Effector memory CD8-positive, alpha-beta T cell (primary cell): Measurements from ENCODE around the gene FARP1.

Experiments used
- ATAC-seq: fragments of 150-1000 bp; cut with Tn5 transposase; replicated peaks from 2 replicates; pipeline ENCODE4 v1.10.0; 2021; ENCODE audit warnings: mild to moderate bottlenecking, moderate library complexity
- DNase-seq, 3 experiments: peaks; one replicate each; pipeline ENCODE4 v3.0.0; 2021
- H3K27ac Mint-ChIP-seq, 2 donors: one replicate each; pipeline ENCODE4 v1.8.0; 2022; ENCODE audit warnings: mild to moderate bottlenecking in 2 of 2, mixed read lengths in 2 of 2, moderate library complexity in 2 of 2
- H3K27me3 Mint-ChIP-seq, 2 donors: one replicate each; pipeline ENCODE4 v1.8.0; 2022; ENCODE audit warnings: mixed read lengths in 2 of 2
- H3K36me3 Mint-ChIP-seq: one replicate; pipeline ENCODE4 v1.8.0; 2022; ENCODE audit warnings: mild to moderate bottlenecking, moderate library complexity, mixed read lengths; ENCODE audit not compliant: insufficient read depth
- H3K4me1 Mint-ChIP-seq, 2 donors: one replicate each; pipeline ENCODE4 v1.8.0; 2022; ENCODE audit warnings: low read depth in 2 of 2, mixed read lengths in 2 of 2
- H3K4me3 Mint-ChIP-seq, 2 donors: one replicate each; pipeline ENCODE4 v1.8.0; 2022; ENCODE audit warnings: mild to moderate bottlenecking in 2 of 2, mixed read lengths in 2 of 2, moderate library complexity in 2 of 2
- H3K9me3 Mint-ChIP-seq, 2 donors: one replicate each; pipeline ENCODE4 v1.8.0; 2022; ENCODE audit warnings: mixed read lengths in 2 of 2

The FARP1 gene

GRCh38 chr13:98187965-98188261 lies 45.0 kb downstream of the FARP1 start:
- ATAC-seq (no peak), DNase-seq (no peak)
- Mint-ChIP-seq H3K4me1 (no peaks in the 10 kb centered on the region), H3K27me3 (peaks cover 6 to 8% of the 10 kb centered on the region in 2 donors), H3K27ac (no peak overlapping the region), H3K4me3 (no peak overlapping the region), H3K9me3 (no peaks in the 10 kb centered on the region), H3K36me3 (no peaks in the 10 kb centered on the region)

DNA sequence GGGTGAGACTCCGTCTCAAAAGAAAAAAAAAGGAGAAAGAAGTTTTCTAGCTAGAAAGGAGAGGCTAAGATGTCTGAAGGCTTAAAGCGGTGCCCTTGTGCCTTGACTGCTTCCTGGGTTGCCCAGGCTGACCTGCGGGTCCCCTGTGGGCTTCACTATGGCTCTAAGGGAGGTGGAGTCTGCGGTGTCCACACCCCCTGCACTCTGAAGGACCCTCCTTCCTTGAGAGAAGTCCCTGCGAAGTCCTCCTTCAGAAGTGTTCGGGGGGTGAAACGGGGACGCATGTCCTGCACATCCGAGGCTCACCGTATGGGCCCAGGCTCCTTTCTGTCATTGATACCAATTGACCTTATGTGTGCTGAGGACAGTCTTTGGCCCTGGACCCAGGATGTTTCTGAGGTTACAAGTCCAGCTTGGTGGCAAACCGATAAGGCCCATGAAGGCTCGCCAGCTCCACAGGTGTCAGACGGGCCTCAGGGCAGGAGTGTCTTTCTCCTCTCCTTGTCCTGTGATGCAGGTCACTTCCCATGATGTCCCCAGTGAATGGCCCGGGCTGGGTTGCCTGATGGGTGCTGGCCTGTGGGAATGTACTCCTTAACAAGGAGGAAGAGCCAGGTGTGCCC lies 45.8 kb downstream of the FARP1 start:
- no peak overlapping the region for H3K27ac Mint-ChIP-seq
- DNase-seq (no peak), ATAC-seq (no peak)
- no peak overlapping the region for H3K4me3 Mint-ChIP-seq
- no peaks in the 10 kb centered on the region for H3K36me3 Mint-ChIP-seq
- H3K4me1 Mint-ChIP-seq: no peaks in the 10 kb centered on the region
- H3K27me3 Mint-ChIP-seq: peaks cover 6 to 8% of the 10 kb centered on the region in 2 donors
- no peaks in the 10 kb centered on the region for H3K9me3 Mint-ChIP-seq

GRCh38 chr13:98189841-98190505 lies 47.1 kb downstream of the FARP1 start:
- Mint-ChIP-seq H3K9me3 (no peaks in the 10 kb centered on the region), H3K4me3 (no peak overlapping the region), H3K4me1 (no peaks in the 10 kb centered on the region), H3K27me3 (peaks cover 6 to 10% of the 10 kb centered on the region in 2 donors), H3K36me3 (no peaks in the 10 kb centered on the region), H3K27ac (no peak overlapping the region)
- ATAC-seq (no peak), DNase-seq (no peak)

GRCh38 chr13:98190889-98191444 lies 48.1 kb downstream of the FARP1 start:
- Mint-ChIP-seq H3K4me3 (no peak overlapping the region), H3K36me3 (no peaks in the 10 kb centered on the region), H3K9me3 (no peaks in the 10 kb centered on the region), H3K4me1 (no peaks in the 10 kb centered on the region), H3K27ac (no peak overlapping the region), H3K27me3 (peaks cover 10 to 20% of the 10 kb centered on the region in 2 donors)
- ATAC-seq (no peak), DNase-seq (no peak)

- H3K4me3 Mint-ChIP-seq: no peak overlapping the region
- no peak for ATAC-seq
- no peak overlapping the region for H3K27ac Mint-ChIP-seq
- DNase-seq: no peak
- H3K36me3 Mint-ChIP-seq: no peaks in the 10 kb centered on the region
- H3K9me3 Mint-ChIP-seq: no peaks in the 10 kb centered on the region
- peaks cover 4 to 18% of the 10 kb centered on the region in 2 donors for H3K27me3 Mint-ChIP-seq
- no peaks in the 10 kb centered on the region for H3K4me1 Mint-ChIP-seq
These were observed 49.1 kb downstream of the FARP1 start for GRCh38 chr13:98192008-98192407.

DNA sequence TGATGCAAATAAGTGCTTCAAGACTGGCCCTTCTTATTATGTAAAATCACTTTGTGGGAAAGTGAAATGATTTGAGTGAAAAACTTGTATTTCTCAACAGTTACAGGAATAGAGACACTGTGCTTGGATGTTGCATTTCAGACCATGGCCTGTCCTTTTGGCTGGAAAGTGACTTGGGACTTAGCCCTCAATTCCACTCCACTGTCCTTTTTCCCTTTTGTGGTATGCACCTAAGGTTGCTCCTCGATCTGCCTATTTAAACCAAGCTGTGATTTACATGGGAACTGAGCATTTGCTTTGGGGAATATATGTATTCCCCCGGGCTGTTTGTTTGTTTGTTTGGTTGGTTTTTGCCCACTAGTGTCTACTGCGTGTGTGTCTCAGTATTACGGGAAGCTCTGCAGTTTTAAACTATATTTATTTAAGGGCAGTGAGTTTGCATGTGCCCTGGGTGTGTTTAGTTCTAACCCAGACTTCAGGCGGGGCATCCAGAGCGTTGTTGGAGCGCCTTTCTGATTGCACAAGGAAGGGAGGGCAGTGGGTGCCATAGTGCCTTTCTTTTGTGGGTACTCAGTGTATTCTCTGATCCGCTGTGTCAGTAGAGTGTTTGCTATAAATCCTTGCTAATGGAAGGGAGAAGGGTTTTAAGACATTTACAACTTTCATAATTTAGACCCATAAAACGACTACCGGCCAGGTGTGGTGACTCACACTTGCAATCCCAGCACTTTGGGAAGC lies 52.3 kb downstream of the FARP1 start:
- DNase-seq: no peak
- no peak for ATAC-seq
- no peak overlapping the region for H3K4me3 Mint-ChIP-seq
- H3K27ac Mint-ChIP-seq: no peak overlapping the region
- H3K27me3 Mint-ChIP-seq: peaks cover 4 to 21% of the 10 kb centered on the region in 2 donors
- H3K36me3 Mint-ChIP-seq: no peaks in the 10 kb centered on the region
- H3K9me3 Mint-ChIP-seq: no peaks in the 10 kb centered on the region
- no peaks in the 10 kb centered on the region for H3K4me1 Mint-ChIP-seq

GRCh38 chr13:98198683-98199082 lies 55.8 kb downstream of the FARP1 start:
- H3K9me3 Mint-ChIP-seq: no peaks in the 10 kb centered on the region
- H3K36me3 Mint-ChIP-seq: no peaks in the 10 kb centered on the region
- H3K4me1 Mint-ChIP-seq: no peaks in the 10 kb centered on the region
- H3K27me3 Mint-ChIP-seq: peaks cover 10 to 39% of the 10 kb centered on the region in 2 donors
- no peak overlapping the region for H3K4me3 Mint-ChIP-seq
- no peak for ATAC-seq
- DNase-seq: no peak
- H3K27ac Mint-ChIP-seq: no peak overlapping the region

DNA sequence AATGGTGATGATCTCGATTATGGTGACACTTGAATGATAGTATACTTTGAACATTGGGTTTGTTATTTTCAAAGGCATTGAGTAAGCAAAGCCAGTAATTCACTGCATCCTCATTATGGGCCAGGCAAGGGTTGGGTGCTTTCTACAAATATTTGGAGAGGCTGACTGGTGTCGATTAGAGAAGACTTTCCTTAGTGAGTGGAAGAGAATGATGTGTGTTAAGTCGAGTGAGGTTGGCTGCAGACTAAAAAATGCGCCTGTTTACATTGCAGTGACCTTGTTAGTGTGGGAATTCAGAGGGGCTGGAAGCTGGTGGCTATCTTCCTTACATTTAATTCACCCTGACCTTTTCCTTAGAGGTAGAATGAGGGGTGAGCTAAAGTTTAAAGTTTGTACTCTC lies 56.6 kb downstream of the FARP1 start:
- no peaks in the 10 kb centered on the region for H3K36me3 Mint-ChIP-seq
- peaks cover 10 to 39% of the 10 kb centered on the region in 2 donors for H3K27me3 Mint-ChIP-seq
- ATAC-seq: no peak
- H3K4me1 Mint-ChIP-seq: no peaks in the 10 kb centered on the region
- H3K9me3 Mint-ChIP-seq: no peaks in the 10 kb centered on the region
- no peak overlapping the region for H3K4me3 Mint-ChIP-seq
- DNase-seq: no peak
- H3K27ac Mint-ChIP-seq: no peak overlapping the region

DNA sequence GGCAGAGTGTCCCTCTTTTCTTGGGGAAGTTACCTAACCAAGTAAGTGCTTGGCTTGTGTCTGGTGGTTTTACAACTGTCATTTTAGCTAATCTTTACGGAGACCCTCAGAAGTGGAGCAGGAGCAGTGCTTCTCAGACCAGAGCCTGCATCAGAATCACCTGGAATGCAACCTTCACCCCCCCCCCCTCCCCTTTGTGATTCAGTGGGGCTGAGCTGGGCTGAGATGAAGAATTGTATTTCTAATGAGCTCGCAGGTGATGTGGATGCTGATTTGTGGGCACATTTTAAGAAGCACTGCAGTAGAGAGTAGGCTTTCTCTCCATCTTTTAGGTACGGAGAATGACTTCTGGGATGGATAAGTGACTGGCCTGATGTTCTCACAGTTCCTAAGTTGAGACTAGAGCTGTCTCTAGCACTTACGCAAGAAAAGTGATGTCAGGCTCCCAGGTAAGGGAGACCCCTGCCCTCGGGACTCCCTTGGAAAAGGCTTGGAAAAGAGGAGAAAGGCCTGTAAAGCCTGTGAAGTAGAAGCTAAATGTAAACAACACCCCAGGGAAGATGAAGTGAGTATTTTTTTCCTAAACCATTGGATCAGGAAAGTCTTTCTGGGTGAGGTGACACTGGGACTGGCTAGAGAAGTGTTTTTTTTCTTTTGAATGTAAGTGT lies 57.5 kb downstream of the FARP1 start:
- Mint-ChIP-seq H3K36me3 (no peaks in the 10 kb centered on the region), H3K4me1 (no peaks in the 10 kb centered on the region), H3K4me3 (no peak overlapping the region), H3K27me3 (peaks cover 7 to 34% of the 10 kb centered on the region in 2 donors), H3K9me3 (peaks cover 0 to 2% of the 10 kb centered on the region in 2 donors), H3K27ac (no peak overlapping the region)
- ATAC-seq (no peak), DNase-seq (no peak)

DNA sequence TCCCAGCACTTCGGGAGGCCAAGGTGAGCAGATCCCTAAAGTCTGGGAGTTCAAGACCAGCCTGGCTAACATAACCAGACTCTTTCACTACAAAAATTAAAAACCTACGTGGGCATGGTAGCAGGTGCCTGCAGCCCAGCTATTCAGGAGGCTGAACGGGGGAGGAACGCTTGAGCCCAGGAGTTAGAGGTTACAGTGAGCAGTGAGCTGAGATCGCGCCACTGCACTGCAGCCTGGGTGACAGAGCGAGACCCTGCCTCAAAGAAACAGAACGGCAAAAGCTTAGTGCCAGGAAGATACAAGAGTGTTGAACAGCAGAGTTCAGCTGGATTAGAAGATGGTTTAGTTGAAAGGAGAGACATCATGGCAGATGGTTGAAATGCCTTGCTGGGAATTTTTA lies 58.3 kb downstream of the FARP1 start:
- H3K4me1 Mint-ChIP-seq: no peaks in the 10 kb centered on the region
- peaks cover 11 to 26% of the 10 kb centered on the region in 2 donors for H3K27me3 Mint-ChIP-seq
- H3K9me3 Mint-ChIP-seq: peaks cover 4 to 11% of the 10 kb centered on the region in 2 donors
- ATAC-seq (no peak), DNase-seq (no peak)
- no peaks in the 10 kb centered on the region for H3K36me3 Mint-ChIP-seq
- no peak overlapping the region for H3K4me3 Mint-ChIP-seq
- H3K27ac Mint-ChIP-seq: no peak overlapping the region

- ATAC-seq (no peak), DNase-seq (no peak)
- H3K4me3 Mint-ChIP-seq: no peak overlapping the region
- no peak overlapping the region for H3K27ac Mint-ChIP-seq
- no peaks in the 10 kb centered on the region for H3K4me1 Mint-ChIP-seq
- peaks cover 4 to 14% of the 10 kb centered on the region in 2 donors for H3K9me3 Mint-ChIP-seq
- peaks cover 11 to 33% of the 10 kb centered on the region in 2 donors for H3K27me3 Mint-ChIP-seq
- H3K36me3 Mint-ChIP-seq: no peaks in the 10 kb centered on the region
These were observed 59.1 kb downstream of the FARP1 start for GRCh38 chr13:98201984-98202383.

GRCh38 chr13:98203646-98204326 lies 60.9 kb downstream of the FARP1 start:
- DNase-seq (no peak), ATAC-seq (no peak)
- Mint-ChIP-seq H3K36me3 (no peaks in the 10 kb centered on the region), H3K4me3 (no peak overlapping the region), H3K9me3 (peaks cover 4 to 14% of the 10 kb centered on the region in 2 donors), H3K4me1 (no peaks in the 10 kb centered on the region), H3K27ac (no peak overlapping the region), H3K27me3 (peaks cover 11 to 37% of the 10 kb centered on the region in 2 donors)

GRCh38 chr13:98204546-98204945 lies 61.7 kb downstream of the FARP1 start:
- DNase-seq: no peak
- peaks cover 11 to 31% of the 10 kb centered on the region in 2 donors for H3K27me3 Mint-ChIP-seq
- no peak for ATAC-seq
- no peak overlapping the region for H3K27ac Mint-ChIP-seq
- H3K36me3 Mint-ChIP-seq: no peaks in the 10 kb centered on the region
- H3K9me3 Mint-ChIP-seq: peaks cover 4 to 14% of the 10 kb centered on the region in 2 donors
- no peak overlapping the region for H3K4me3 Mint-ChIP-seq
- H3K4me1 Mint-ChIP-seq: no peaks in the 10 kb centered on the region
